NOMO-1 treated with dmso at 0.1 percent for 144 hours (cell line): ENCODE results near the gene MAP4.
"Not testable (repeated sequence)": the region's sequence is repeated elsewhere in the genome, so short reads cannot be mapped to it uniquely, and the experiment has no call there.

Experiments
- DNase-seq: peaks from one replicate; lab custom pipeline; 2025; ENCODE audit not compliant: unreplicated experiment; lab: John Stamatoyannopoulos, UW

MAP4 gene

DNA sequence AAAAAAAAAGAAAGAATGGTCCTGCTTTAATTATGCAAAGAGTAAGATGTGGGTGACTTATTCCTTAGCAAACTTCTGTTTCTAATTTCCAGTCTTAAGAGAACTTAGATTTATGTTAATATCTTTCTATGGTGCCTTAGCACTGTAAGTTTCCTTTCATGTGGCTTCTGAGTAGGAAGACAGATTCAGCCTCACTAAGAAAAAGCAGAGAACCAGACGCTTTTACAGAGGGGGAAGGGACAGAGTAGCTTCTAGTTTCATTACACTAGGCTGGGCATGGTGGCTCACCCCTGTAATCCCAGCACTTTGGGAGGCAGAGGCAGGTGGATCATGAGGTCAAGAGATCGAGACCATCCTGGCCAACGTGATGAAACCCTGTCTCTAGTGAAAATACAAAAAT lies 118.3 kb downstream of the MAP4 start:
- no peak for DNase-seq

DNA sequence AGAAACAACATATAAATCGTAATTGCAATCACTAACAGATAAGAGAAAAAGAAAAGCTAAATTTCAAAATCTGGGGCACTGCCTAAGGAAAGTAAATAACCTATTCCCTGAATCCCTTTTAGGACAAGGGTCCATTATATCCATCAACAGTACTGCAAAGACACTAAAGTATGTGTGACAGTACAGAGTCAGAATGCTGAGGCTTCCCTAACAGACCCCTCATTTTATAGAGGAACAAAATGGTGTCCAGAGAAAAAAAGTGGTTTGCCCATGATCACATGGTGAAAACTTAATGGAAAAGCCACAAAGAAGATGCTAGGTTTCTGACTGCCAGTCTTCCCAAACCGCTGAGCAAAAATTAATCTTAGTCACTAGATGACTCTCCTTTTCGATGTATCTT lies 119.5 kb downstream of the MAP4 start:
- no peak for DNase-seq

- no peak for DNase-seq
Observed at GRCh38 chr3:47895241-47895640, 121.0 kb downstream of the MAP4 start.

DNA sequence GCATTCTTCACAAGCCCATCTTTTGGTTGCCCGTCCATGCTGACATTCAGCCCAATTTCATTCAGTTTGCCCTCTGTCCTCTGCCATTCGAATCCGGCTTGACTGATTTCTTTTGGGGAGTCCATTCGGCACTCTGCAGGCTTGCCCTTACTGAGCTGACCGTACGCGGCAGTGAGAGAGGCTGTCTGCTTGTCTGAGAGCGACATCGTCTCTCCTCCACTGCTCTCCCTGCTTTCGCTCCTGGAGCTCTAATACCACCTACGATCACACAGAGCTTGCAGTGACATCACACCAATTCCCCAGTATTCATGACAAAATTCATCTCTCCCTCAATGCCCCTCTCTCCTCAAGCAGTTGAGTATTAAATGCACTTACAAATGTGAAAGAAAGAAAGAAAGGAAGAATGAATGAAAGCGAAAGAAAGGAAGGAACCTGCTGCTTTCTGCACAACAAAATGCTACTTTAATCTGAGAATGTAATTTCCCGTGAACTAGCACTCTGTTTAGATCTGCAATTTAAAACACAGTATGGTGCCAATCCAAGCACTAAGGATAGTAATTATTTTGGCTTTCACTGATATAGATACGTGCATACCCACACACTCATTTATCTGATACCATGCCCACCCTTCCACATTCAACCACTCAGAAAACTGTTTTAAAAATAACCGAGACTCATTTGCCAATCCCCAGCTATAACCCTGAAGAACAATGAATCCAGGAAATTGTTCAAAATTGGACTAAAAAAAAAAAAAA lies 123.8 kb downstream of the MAP4 start:
- no peak for DNase-seq

- DNase-seq: no peak
Observed at GRCh38 chr3:47891613-47892005, 124.6 kb downstream of the MAP4 start.

DNA sequence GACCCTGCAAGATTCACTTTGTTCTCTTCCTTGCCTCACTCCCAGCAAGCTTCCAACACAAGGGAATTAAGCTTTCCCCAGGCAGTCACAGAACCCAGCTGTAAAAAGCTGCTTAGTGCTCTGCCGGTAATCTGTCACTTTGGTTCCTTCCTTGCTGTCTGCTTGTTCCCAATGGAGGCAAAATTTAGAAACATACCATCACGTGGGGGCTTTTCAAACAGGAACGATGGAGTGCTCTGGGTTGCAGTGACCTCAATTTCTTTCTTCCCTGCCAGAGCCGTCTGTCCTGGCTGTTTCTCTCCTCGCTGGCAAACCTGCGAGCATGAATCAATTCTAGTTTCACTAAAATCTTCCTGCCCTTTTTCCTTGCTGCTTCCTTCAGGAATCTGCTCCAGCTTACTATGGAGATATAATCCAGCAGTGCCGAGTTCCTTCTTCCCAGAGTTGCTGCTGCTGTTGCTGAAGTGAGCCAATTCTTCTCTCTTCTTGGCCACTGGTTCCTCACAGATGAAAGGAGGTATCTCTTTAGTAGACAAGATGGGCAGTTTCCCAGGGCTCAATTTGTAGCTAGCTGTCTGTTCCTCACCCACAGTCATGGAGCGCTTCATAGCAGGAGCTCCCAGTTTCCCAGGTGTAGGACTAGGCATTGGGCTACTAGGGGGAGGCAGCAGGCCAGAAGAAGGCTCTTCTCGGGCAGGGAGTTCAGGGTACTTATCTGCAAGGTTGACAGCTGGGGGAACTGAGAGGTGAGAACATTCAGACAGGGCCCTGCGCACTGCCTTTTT lies 125.2 kb downstream of the MAP4 start:
- DNase-seq: no peak

DNA sequence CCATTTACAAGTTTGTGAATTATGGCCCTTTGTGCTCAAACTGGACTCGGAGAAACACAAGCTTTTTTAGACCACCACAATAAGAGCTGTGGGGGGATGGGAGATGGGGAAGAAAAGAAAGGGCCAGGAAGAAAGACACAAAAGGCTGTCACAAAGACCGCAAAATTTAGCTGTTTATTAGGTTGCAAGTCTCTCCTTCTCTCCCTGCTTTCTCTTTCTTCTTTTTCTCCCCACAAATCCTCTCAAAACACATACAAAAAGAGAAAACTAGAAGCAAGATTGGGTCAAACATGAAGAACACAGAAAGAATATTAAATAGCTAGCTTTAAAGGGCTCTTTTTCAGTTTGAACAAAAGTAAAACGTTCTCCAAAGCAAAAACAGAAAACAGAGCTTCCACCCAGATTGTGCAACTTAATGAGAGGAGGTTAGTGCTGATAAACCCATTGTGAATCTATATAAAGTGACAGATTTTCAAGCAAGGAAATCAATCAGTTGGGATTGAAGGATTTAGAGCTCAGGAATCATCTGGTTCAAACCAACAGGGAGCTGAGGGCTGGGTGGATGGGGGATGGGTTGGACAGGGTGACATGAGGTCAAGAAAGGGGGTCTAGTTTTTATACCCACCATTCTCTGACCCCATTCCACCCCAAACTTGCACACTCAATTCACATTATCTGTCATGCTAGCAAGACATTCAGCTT lies 125.9 kb downstream of the MAP4 start:
- DNase-seq: no peak

DNA sequence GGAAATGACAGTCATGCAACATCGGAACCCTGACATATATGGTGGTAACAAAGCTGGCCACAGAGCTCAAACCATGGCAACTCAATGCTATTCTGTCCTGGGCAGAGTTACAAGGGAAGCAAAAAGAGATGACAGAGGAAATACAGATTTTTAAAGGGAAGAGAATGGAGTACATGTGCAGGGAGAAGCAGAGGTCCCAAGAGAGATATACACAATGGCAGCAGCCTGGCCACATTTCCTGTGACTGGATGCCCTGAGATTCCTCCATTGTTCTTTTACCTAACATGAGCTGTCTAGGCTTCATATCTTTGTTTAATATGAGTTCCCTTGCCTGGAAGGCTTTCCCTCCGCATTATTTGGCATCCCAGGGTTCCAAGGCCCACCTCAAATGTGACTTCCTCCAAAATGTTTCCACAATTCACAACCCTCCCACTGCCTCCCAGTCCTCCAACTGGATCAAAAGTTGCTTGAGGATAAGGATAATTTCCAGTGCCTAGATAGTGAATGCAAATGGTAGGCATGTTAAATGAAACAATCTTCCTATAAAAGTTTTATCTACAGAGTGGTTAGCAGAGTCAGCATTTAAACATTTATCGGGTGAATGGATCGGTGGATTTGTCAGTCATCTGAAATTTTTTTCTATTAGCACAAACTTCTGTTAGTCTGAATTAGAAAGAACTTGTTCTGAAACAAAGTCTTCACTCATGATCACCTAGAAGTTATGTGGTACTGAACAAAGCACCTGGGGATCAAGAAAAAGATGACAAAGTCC lies 127.0 kb downstream of the MAP4 start:
- DNase-seq: no peak

GRCh38 chr3:47887991-47888390 lies 128.2 kb downstream of the MAP4 start:
- DNase-seq: not testable (repeated sequence)

DNA sequence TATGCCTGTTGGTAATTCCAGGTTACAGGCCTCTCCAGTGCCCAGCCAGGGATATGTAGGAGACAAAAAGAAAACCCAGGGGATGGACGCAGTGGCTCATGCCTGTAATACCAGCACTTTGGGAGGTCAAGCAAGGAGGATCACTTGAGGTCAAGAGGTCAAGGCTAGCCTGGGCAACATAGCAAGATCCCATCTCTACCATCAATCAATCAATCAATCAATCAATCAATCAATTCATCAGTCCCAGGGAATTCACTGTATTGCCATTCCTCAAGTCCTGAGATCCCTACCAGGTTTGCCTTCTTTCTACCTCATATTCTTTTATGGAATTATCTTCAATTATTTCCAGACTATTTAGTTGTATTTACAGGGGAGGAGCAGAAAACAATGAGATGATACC lies 131.0 kb downstream of the MAP4 start:
- DNase-seq: no peak

DNA sequence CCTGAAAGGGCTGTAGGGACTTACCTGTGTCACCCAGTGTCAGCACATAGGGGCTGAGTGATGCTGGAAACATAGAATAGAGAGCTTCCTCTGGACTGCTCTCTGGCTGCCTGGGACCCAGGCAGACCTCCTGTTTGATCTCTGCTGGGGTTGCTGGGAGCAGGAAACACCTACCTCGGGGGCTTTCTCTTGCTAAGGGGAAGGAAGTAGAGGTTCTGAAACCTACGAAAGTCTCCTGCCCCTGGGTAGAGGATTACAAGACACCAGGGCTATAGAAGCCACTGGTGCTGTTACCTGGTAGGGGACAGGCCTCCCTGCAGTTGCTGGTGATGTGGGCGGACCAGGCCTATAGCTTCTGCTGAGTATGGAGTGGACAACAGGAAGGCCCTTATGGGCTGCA lies 131.6 kb downstream of the MAP4 start:
- DNase-seq: no peak

GRCh38 chr3:47882338-47882737 lies 133.9 kb downstream of the MAP4 start:
- DNase-seq: no peak

GRCh38 chr3:47877719-47878118 lies 138.5 kb downstream of the MAP4 start:
- no peak for DNase-seq

GRCh38 chr3:47877290-47877689 lies 138.9 kb downstream of the MAP4 start:
- no peak for DNase-seq

- no peak for DNase-seq
Observed at GRCh38 chr3:47874913-47875312, 141.3 kb downstream of the MAP4 start.

DNA sequence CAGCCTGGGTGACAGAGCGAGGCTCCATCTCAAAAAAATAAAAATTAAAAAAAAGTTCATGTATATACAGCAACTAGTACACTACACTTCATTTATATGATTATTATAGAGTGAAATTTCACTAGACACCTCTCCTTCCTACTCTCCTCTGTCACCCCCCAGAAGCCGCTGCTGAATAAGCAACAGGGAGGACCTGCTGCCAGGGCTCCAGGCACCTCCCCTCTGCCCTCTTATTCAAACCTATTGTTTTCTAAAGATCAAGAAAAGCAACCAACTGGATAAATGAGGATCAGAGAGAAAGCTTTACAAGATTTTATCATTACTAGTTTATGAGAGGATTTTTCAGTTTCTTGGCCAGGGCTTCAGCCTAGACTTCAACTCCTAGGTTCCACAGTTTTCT lies 141.8 kb downstream of the MAP4 start:
- no peak for DNase-seq

DNA sequence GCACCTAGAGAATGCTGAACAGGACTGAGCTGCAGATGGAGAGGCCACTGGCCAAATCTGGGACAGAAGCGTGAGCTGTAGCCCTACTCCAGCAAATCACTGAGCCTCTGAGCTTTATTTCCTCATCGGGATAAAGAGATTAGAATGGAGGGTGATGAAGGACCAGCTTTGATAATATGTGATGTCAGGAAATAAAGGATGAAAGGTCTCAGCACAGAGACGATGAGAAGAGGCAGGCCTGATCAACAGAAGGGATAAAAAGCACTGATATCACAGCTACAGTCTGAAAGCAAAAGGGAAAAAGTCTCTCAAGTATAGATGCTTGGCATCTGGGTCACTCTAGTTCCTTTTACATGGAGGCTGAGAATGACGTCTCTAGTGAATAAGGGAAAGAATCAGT lies 143.3 kb downstream of the MAP4 start:
- DNase-seq: no peak

GRCh38 chr3:47871389-47871788 lies 144.8 kb downstream of the MAP4 start:
- no peak for DNase-seq

DNA sequence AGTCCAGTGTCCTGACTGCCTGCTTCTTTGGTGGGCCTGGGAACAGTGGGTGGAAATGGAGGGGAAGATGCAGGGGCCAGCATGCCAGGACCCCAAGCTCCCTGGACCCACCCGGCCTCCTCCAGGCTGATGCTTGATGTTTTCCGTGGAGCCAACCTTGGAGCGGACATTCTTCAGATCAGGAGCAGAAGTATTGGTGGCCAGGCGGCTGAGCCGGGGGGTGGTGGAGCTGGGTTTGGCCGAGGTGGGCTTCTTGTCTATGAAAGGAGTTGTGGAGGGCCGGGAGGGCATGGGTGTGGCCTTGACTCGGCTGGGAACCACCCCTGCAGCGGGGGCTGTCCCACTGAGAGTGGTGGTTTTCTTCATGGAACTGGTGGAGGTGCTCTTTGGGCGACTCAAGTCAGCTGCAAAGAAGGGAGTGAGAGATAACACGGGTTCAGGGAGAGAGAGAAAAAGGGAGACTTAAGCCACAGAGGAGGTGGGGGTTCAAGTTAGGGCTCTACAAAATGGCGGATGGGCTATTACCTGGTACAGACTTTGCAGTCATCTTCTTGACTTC lies 145.4 kb downstream of the MAP4 start:
- no peak for DNase-seq

DNA sequence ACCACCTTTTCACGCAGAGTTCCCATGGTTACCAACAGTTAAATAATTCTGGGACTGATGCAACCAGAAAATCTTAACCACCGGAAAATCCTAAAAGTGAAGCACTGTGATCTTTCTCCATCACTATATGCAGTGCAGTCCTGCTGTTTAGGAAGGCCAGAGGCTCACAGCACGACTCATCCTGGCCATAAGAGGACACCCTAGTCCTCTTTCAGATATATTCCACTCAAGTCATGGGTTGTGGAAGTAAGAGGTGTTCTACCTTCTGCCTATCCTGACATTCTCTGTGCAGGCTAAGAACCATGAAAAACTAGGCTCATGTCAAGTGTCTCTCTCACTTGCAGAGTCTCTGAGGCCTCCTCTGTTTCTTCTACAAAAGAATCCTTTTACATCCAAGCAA lies 146.1 kb downstream of the MAP4 start:
- DNase-seq: no peak

DNA sequence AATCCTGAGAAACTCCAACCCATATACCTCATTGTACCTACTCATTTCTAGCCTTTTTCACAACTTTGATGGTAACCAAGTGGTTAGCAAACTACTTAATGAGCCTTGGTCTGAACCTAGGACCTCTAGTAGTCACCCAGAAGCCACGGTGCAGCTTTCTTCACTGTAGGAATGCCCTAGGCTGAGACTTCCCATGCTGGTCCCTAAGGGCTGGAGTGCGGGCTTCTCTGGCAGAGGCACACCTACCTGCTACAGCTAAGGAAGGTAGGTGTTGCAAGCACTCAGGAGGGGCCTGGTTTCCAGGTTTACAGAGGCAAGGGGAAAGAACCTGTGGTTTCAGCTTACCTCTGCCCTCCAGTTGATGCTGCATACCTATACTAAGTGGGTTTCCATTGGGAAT lies 147.9 kb downstream of the MAP4 start:
- no peak for DNase-seq
